Sigmoid colon (tissue), 7 donors: ENCODE results near the gene DUSP18. TPM values are rescaled to one million over a fixed set of nuclear protein-coding genes. Genes with fewer than 3 reads are reported as not detected.
"Not testable (repeated sequence)": the region's sequence is repeated elsewhere in the genome, so short reads cannot be mapped to it uniquely, and the experiment has no call there.

ENCODE experiments used
- DNase-seq: peaks from one replicate; pipeline ENCODE4 v3.0.0-alpha.2; 2019
- H3K27ac ChIP-seq, 4 donors: fragments of 200-600 bp; sonication (generic); one replicate each; pipeline ENCODE4 v1.5.1; 2016 to 2019; ENCODE audit warnings: mild to moderate bottlenecking in 1 of 4
- H3K27me3 ChIP-seq, 3 donors: fragments of 200-600 bp; sonication (generic); one replicate each; pipeline ENCODE4 v1.5.1; 2019; ENCODE audit warnings: mild to moderate bottlenecking in 1 of 3
- H3K36me3 ChIP-seq, 4 donors: fragments of 200-600 bp; sonication (generic); one replicate each; pipeline ENCODE4 v1.5.1; 2016 to 2019
- H3K4me1 ChIP-seq, 4 donors: fragments of 200-600 bp; sonication (generic); one replicate each; pipeline ENCODE4 v1.5.1; 2017 to 2019
- H3K4me3 ChIP-seq, 4 donors: fragments of 200-600 bp; sonication (generic); one replicate each; pipeline ENCODE4 v1.5.1; 2017 to 2019; ENCODE audit warnings: mild to moderate bottlenecking in 2 of 4, moderate library complexity in 1 of 4
- H3K9me3 ChIP-seq, 4 donors: fragments of 200-600 bp in 3 of 4; sonication (generic) in 3 of 4; one replicate each; pipeline versions ENCODE4 v1.5.1 to v1.6.1; 2013 to 2019
- CTCF ChIP-seq, 4 experiments: fragments of 450-650 bp in 3 of 4; fragments of 200-600 bp in 1 of 4; IDR thresholded peaks; one replicate each; pipeline ENCODE4 v1.5.1; 2016 to 2019; ENCODE audit warnings: antibody characterized with exemption in 4 of 4, mild to moderate bottlenecking in 3 of 4, moderate library complexity in 2 of 4
- EP300 ChIP-seq, 4 donors: sonication (generic); formaldehyde crosslinking; IDR thresholded peaks; one replicate each; pipeline ENCODE4 v1.6.1; 2017; ENCODE audit warnings: antibody characterized with exemption in 4 of 4
- POLR2A ChIP-seq, 2 donors: fragments of 450-650 bp; IDR thresholded peaks; one replicate each; pipeline ENCODE4 v1.6.1; 2016; ENCODE audit warnings: antibody characterized with exemption in 2 of 2, mild to moderate bottlenecking in 2 of 2, moderate library complexity in 2 of 2
- POLR2AphosphoS5 ChIP-seq, 4 donors: sonication (generic); formaldehyde crosslinking; IDR thresholded peaks; one replicate each; pipeline ENCODE4 v1.6.1; 2017; ENCODE audit warnings: antibody characterized with exemption in 4 of 4
- WGBS, 2 donors: extraction: QIAGEN DNeasy Blood & Tissue Kit; methylation state at CpG; one replicate each; pipeline ENCODE4 v1.1.7; 2013; 5-methylcytosine and 5-hydroxymethylcytosine counted together
- intact Hi-C: fragments of 100-400 bp; cut with DNase I; formaldehyde crosslinking; loops from one replicate; pipeline ENCODE4 v1.15.1; 2023
- polyA plus RNA-seq, 3 donors: library from polyadenylated mRNA; stranded (reverse); fragments of 200-250 nt; gene quantifications; one replicate each; pipeline ENCODE4 v1.2.3, GENCODE V29; 2013
- total RNA-seq, 4 donors: library from RNA; depleted of rRNA; stranded (reverse); fragments of >200 nt; gene quantifications; one replicate each; pipeline ENCODE4 v1.1.0, GENCODE V29; 2016
- donor health status: healthy with polysubstance abuse.
- donor health status: Bipolar disorder and iron deficiency.
- donor health status: healthy.

The DUSP18 gene
- total and polyA plus RNA-seq, 7 donors, result 2.4 to 8.3 (median 4.1) TPM

- DNase-seq, result no peak
- no peak for TF ChIP-seq CTCF (IDR thresholded peaks at IDR 0.05)
- no peak for TF ChIP-seq EP300 (IDR thresholded peaks at IDR 0.05)
- TF ChIP-seq POLR2AphosphoS5 (IDR thresholded peaks at IDR 0.05), result no peak
- no peak for TF ChIP-seq POLR2A (IDR thresholded peaks at IDR 0.05)
- intact Hi-C loops, result no loop called here
- 77 to 82% methylated on average over 4 of the region's 4 CpGs for WGBS, 2 donors
- Histone ChIP-seq H3K4me1 (no peaks in the 10 kb centered on the region), H3K27me3 (no peaks in the 10 kb centered on the region), H3K4me3 (no peak overlapping the region), H3K27ac (no peak overlapping the region), H3K9me3 (no peaks in the 10 kb centered on the region), H3K36me3 (no peaks in the 10 kb centered on the region)
Measured at GRCh38 chr22:30628491-30628890, 39.2 kb downstream of the DUSP18 start.

- DNase-seq, result no peak
- no peak overlapping the region for H3K27ac ChIP-seq
- no peaks in the 10 kb centered on the region for H3K4me1 ChIP-seq
- 87 to 97% methylated on average over 5 of the region's 5 CpGs for WGBS, 2 donors
- no peaks in the 10 kb centered on the region for H3K9me3 ChIP-seq
- peaks cover 0 to 9% (median under 1%) of the 10 kb centered on the region in 4 donors for H3K36me3 ChIP-seq
- intact Hi-C loops, result no loop called here
- no peak overlapping the region for H3K4me3 ChIP-seq
- no peaks in the 10 kb centered on the region for H3K27me3 ChIP-seq
- TF ChIP-seq CTCF (IDR thresholded peaks at IDR 0.05) (no peak), EP300 (IDR thresholded peaks at IDR 0.05) (no peak), POLR2AphosphoS5 (IDR thresholded peaks at IDR 0.05) (no peak), POLR2A (IDR thresholded peaks at IDR 0.05) (no peak)
Measured at GRCh38 chr22:30627471-30627870, 40.2 kb downstream of the DUSP18 start.

GRCh38 chr22:30626413-30626812, 41.3 kb downstream of the DUSP18 start:
- intact Hi-C loops, result no loop called here
- no peaks in the 10 kb centered on the region for H3K27me3 ChIP-seq
- H3K27ac ChIP-seq, result no peak overlapping the region
- H3K4me1 ChIP-seq, result no peaks in the 10 kb centered on the region
- H3K36me3 ChIP-seq, result peaks cover 0 to 15% (median 1%) of the 10 kb centered on the region in 4 donors
- no peak overlapping the region for H3K4me3 ChIP-seq
- TF ChIP-seq POLR2AphosphoS5 (IDR thresholded peaks at IDR 0.05) (no peak), POLR2A (IDR thresholded peaks at IDR 0.05) (no peak), EP300 (IDR thresholded peaks at IDR 0.05) (no peak), CTCF (IDR thresholded peaks at IDR 0.05) (no peak)
- DNase-seq, result no peak
- 80 to 94% methylated on average over 5 of the region's 5 CpGs for WGBS, 2 donors
- no peaks in the 10 kb centered on the region for H3K9me3 ChIP-seq

GRCh38 chr22:30619909-30620308, 47.8 kb downstream of the DUSP18 start:
- H3K4me1 ChIP-seq, intact Hi-C loops, DNase-seq, H3K27me3 ChIP-seq, H3K9me3 ChIP-seq, H3K27ac ChIP-seq, H3K4me3 ChIP-seq: not testable (repeated sequence)
- peaks cover 5 to 69% (median 9%) of the 10 kb centered on the region in 4 donors for H3K36me3 ChIP-seq
- WGBS, 2 donors, result 89 to 95% methylated on average over 6 of the region's 6 CpGs

- DNase-seq, result no peak
- intact Hi-C loops, result no loop called here
- no peak overlapping the region for H3K4me3 ChIP-seq
- H3K27me3 ChIP-seq, result no peaks in the 10 kb centered on the region
- TF ChIP-seq CTCF (IDR thresholded peaks at IDR 0.05) (no peak), POLR2A (IDR thresholded peaks at IDR 0.05) (no peak), EP300 (IDR thresholded peaks at IDR 0.05) (no peak), POLR2AphosphoS5 (IDR thresholded peaks at IDR 0.05) (no peak)
- H3K9me3 ChIP-seq, result no peaks in the 10 kb centered on the region
- 87 to 92% methylated on average over 6 of the region's 6 CpGs for WGBS, 2 donors
- H3K27ac ChIP-seq, result no peak overlapping the region
- H3K36me3 ChIP-seq, result peaks cover 5 to 83% (median 14%) of the 10 kb centered on the region in 4 donors
- no peaks in the 10 kb centered on the region for H3K4me1 ChIP-seq
Measured at GRCh38 chr22:30617819-30618218, 49.9 kb downstream of the DUSP18 start.
